Fibroblast of mammary gland (primary cell): Measurements from ENCODE around the gene PEX14.

Experiments used
- DNase-seq: peaks from one replicate; pipeline ENCODE4 v3.0.0-alpha.2; 2010; ENCODE audit warnings: low read depth
- H3K4me3 ChIP-seq: 2 replicates; pipeline ENCODE4 v1.5.1; 2011; ENCODE audit warnings: low read depth, mild to moderate bottlenecking, low read length, moderate library complexity; ENCODE audit not compliant: control insufficient read depth
- TF ChIP-seq, protein P1 (sequence below): conservative IDR thresholded peaks from 2 replicates; pipeline ENCODE4 v1.5.1; 2011; ENCODE audit warnings: low read depth, low read length, inconsistent platforms; ENCODE audit not compliant: control insufficient read depth, insufficient read depth

The PEX14 gene

GRCh38 chr1:10519016-10519417, 44.3 kb downstream of the PEX14 start:
- DNase-seq = no peak
- H3K4me3 ChIP-seq = no peak overlapping the region
- TF ChIP-seq, protein P1, sequence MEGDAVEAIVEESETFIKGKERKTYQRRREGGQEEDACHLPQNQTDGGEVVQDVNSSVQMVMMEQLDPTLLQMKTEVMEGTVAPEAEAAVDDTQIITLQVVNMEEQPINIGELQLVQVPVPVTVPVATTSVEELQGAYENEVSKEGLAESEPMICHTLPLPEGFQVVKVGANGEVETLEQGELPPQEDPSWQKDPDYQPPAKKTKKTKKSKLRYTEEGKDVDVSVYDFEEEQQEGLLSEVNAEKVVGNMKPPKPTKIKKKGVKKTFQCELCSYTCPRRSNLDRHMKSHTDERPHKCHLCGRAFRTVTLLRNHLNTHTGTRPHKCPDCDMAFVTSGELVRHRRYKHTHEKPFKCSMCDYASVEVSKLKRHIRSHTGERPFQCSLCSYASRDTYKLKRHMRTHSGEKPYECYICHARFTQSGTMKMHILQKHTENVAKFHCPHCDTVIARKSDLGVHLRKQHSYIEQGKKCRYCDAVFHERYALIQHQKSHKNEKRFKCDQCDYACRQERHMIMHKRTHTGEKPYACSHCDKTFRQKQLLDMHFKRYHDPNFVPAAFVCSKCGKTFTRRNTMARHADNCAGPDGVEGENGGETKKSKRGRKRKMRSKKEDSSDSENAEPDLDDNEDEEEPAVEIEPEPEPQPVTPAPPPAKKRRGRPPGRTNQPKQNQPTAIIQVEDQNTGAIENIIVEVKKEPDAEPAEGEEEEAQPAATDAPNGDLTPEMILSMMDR = no peak

DNA sequence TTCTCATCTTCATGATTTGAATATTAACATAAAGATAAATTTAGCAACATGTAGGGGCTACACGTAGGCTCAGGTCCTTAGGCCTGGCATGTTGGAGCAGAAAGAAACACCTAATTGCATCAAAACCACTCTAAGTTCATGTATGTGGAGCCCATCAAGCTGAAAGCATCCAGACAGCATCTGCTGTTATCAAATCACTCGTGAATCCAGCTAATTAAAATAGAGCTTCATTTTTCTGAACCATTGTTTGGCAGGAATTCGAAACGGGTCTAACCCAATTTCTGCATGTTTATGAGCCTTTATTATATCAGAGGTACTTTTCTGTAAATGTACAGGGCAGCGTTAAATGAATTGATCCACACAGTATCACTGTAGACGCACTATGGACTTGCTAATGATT, 45.7 kb downstream of the PEX14 start:
- H3K4me3 ChIP-seq = no peak overlapping the region
- TF ChIP-seq, protein P1 = no peak
- no peak for DNase-seq

- no peak for DNase-seq
- H3K4me3 ChIP-seq = no peak overlapping the region
- TF ChIP-seq, protein P1 = no peak
Observed at GRCh38 chr1:10520952-10521351, 46.2 kb downstream of the PEX14 start.

DNA sequence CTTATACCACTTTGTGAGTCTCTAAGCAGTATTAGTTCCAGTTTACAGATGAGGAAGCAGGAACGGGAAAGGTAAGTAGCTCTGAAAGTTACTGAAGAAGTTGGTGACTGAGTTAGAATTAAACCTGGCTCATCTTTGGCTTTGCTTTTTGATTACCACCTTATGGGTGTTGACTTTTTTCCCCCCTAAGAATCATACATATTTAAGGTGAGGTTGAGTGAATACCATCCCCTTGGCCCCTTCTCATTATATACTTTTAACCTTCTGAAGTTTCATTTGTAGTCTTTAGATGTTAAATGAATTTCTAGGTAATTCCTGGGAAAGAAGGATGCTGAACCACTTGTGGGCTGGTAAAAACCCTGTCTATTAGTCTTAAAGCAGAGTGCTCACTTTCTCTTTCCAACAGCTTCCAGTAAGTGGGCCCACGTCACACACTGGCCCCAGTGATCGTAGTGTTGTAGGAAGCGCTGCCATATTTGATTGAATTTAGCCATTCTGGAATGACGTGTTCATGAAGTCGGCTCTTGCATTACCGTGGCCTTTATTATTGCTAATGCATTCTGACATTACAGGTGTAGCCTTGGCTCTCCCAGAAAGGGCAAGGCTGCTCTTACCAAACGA, 46.9 kb downstream of the PEX14 start:
- DNase-seq = no peak
- TF ChIP-seq, protein P1 = no peak
- no peak overlapping the region for H3K4me3 ChIP-seq

GRCh38 chr1:10522322-10522860, 47.6 kb downstream of the PEX14 start:
- no peak overlapping the region for H3K4me3 ChIP-seq
- DNase-seq = no peak
- TF ChIP-seq, protein P1 = no peak

DNA sequence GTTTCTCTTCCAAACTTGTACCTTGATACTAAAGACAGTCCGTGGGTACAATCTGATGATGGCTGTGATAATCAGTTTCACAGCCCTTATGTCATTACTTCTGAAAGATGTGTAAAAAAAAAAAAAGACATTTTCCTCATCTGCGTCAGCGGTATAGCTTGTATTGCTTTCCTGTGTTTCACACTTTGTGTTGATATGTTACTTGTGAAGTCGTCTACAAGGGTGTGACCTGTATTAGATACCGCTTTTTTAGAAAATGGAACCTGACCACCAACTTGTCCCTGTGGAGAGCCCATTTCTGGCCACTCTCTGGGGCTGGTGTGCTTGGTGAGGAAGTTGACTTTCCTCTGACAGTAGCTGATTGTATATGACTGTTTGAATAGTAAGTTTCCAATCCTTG, 50.5 kb downstream of the PEX14 start:
- DNase-seq = no peak
- TF ChIP-seq, protein P1 = no peak
- H3K4me3 ChIP-seq = no peak overlapping the region
